IMR-90 (cell line): ENCODE measurements around the gene EPAS1.

Experiments used
- BHLHE40 ChIP-seq: fragments of 150-350 bp; IDR thresholded peaks from 2 replicates; pipeline ENCODE4 v1.6.1; 2016; ENCODE audit warnings: mild to moderate bottlenecking, low read depth, low read length
- CEBPB ChIP-seq: IDR thresholded peaks from 2 replicates; pipeline ENCODE4 v1.6.1; 2012; ENCODE audit warnings: low read depth, low read length, improper control_type of control experiment
- CHD1 ChIP-seq: IDR thresholded peaks from 2 replicates; pipeline ENCODE4 v1.6.1; 2012; ENCODE audit warnings: low read depth, low read length, improper control_type of control experiment
- MAFK ChIP-seq: IDR thresholded peaks from 2 replicates; pipeline ENCODE4 v1.6.1; 2012; ENCODE audit warnings: low read depth, low read length, improper control_type of control experiment
- MXI1 ChIP-seq: IDR thresholded peaks from 2 replicates; pipeline ENCODE4 v1.6.1; 2012; ENCODE audit warnings: low read depth, mild to moderate bottlenecking, low read length, moderate library complexity, borderline replicate concordance
- POLR2A ChIP-seq: IDR thresholded peaks from 2 replicates; pipeline ENCODE4 v1.6.1; 2012; ENCODE audit warnings: mild to moderate bottlenecking, low read depth, low read length
- RAD21 ChIP-seq: IDR thresholded peaks from 2 replicates; pipeline ENCODE4 v1.6.1; 2012; ENCODE audit warnings: low read length, improper control_type of control experiment
- RCOR1 ChIP-seq: IDR thresholded peaks from 2 replicates; pipeline ENCODE4 v1.6.1; 2012; ENCODE audit warnings: mild to moderate bottlenecking, low read length, improper control_type of control experiment; ENCODE audit not compliant: insufficient replicate concordance
- RFX5 ChIP-seq: IDR thresholded peaks from 2 replicates; pipeline ENCODE4 v1.8.0; 2012; ENCODE audit warnings: low read depth, mild to moderate bottlenecking, low read length, moderate library complexity
- SMC3 ChIP-seq: fragments of 150-350 bp; IDR thresholded peaks from 2 replicates; pipeline ENCODE4 v1.6.1; 2016; ENCODE audit warnings: low read depth, mild to moderate bottlenecking, antibody characterized with exemption, low read length, moderate library complexity
- TF ChIP-seq, protein P1 (sequence below): conservative IDR thresholded peaks from 2 replicates; pipeline ENCODE4 v1.5.1; 2012; ENCODE audit warnings: mild to moderate bottlenecking, low read depth, low read length, improper control_type of control experiment
- TF ChIP-seq, protein P2 (sequence below): fragments of 150-350 bp; IDR thresholded peaks from 2 replicates; pipeline ENCODE4 v1.6.1; 2016; ENCODE audit warnings: low read depth, mild to moderate bottlenecking, low read length, moderate library complexity, borderline replicate concordance
- TF ChIP-seq, protein P3 (sequence below): fragments of 150-350 bp; IDR thresholded peaks from 2 replicates; pipeline ENCODE4 v1.6.1; 2017; ENCODE audit warnings: mild to moderate bottlenecking, antibody characterized with exemption, low read length, low read depth

DNA sequence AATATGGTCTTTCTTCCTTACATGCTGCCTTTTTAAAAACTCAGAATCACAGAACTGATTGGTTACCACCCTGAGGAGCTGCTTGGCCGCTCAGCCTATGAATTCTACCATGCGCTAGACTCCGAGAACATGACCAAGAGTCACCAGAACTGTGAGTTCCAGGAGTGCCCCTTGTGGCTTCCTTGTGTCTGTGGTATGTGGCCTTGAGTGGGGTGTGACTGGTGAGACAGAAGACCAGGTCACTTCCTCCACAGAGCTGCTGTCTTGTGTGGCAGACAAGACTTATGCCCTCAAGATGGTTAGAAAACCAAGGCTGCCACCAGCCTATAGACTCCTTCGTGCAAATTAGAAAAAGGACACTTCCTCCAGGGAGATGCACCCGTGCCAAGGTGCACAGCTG, 72.6 kb downstream of the EPAS1 start:
- TF ChIP-seq POLR2A, result no peak
- TF ChIP-seq, protein P1, sequence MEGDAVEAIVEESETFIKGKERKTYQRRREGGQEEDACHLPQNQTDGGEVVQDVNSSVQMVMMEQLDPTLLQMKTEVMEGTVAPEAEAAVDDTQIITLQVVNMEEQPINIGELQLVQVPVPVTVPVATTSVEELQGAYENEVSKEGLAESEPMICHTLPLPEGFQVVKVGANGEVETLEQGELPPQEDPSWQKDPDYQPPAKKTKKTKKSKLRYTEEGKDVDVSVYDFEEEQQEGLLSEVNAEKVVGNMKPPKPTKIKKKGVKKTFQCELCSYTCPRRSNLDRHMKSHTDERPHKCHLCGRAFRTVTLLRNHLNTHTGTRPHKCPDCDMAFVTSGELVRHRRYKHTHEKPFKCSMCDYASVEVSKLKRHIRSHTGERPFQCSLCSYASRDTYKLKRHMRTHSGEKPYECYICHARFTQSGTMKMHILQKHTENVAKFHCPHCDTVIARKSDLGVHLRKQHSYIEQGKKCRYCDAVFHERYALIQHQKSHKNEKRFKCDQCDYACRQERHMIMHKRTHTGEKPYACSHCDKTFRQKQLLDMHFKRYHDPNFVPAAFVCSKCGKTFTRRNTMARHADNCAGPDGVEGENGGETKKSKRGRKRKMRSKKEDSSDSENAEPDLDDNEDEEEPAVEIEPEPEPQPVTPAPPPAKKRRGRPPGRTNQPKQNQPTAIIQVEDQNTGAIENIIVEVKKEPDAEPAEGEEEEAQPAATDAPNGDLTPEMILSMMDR, result no peak
- no peak for TF ChIP-seq RAD21
- no peak for TF ChIP-seq MAFK
- TF ChIP-seq, protein P2, sequence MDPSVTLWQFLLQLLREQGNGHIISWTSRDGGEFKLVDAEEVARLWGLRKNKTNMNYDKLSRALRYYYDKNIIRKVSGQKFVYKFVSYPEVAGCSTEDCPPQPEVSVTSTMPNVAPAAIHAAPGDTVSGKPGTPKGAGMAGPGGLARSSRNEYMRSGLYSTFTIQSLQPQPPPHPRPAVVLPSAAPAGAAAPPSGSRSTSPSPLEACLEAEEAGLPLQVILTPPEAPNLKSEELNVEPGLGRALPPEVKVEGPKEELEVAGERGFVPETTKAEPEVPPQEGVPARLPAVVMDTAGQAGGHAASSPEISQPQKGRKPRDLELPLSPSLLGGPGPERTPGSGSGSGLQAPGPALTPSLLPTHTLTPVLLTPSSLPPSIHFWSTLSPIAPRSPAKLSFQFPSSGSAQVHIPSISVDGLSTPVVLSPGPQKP, result no peak
- TF ChIP-seq SMC3, result no peak
- TF ChIP-seq RFX5, result no peak
- TF ChIP-seq CEBPB, result no peak
- TF ChIP-seq BHLHE40, result no peak
- TF ChIP-seq CHD1, result no peak
- TF ChIP-seq, protein P3, sequence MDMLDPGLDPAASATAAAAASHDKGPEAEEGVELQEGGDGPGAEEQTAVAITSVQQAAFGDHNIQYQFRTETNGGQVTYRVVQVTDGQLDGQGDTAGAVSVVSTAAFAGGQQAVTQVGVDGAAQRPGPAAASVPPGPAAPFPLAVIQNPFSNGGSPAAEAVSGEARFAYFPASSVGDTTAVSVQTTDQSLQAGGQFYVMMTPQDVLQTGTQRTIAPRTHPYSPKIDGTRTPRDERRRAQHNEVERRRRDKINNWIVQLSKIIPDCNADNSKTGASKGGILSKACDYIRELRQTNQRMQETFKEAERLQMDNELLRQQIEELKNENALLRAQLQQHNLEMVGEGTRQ, result no peak
- no peak for TF ChIP-seq MXI1
- TF ChIP-seq RCOR1, result no peak
